HG02623 (cell line): ENCODE measurements around the gene MSL3.

Experiments
- ATAC-seq: cut with Tn5 transposase; IDR thresholded peaks from one replicate; pipeline ENCODE4 v1.9.1; 2021; ENCODE audit warnings: moderate library complexity; ENCODE audit not compliant: unreplicated experiment

Gene MSL3, protein sequence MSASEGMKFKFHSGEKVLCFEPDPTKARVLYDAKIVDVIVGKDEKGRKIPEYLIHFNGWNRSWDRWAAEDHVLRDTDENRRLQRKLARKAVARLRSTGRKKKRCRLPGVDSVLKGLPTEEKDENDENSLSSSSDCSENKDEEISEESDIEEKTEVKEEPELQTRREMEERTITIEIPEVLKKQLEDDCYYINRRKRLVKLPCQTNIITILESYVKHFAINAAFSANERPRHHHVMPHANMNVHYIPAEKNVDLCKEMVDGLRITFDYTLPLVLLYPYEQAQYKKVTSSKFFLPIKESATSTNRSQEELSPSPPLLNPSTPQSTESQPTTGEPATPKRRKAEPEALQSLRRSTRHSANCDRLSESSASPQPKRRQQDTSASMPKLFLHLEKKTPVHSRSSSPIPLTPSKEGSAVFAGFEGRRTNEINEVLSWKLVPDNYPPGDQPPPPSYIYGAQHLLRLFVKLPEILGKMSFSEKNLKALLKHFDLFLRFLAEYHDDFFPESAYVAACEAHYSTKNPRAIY

DNA sequence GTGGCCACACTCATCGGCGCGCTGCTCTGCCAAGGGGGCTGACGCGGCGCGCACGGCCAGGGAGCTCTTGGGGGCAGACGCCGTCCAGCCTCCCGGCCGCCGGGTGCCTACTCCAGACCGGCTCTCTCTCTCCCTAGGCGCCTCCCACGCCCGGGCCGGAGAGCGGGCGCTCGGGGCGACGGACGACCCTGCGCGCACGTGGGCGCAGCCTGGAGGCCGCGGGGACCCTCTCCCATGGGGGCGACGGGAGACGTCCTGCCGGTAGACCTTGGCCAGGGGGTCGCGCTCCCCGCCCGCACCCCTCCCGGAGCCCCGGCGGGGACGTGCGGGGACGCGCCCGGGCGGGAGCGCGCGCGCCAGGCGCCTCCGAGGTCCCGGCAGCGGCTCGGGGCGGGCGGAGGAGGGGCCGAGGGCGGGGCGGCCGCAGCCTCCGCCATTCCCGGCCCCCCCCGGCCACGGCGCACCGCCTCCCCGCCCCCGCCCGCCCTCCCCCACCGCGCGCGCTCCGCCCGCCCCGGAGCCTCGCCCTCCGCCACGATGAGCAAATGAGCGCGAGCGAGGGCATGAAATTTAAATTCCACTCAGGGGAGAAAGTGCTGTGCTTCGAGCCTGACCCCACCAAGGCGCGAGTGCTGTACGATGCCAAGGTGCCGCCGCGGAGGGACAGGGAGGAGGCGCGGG is at the start of gene MSL3:
TSS of gene MSL3 (plus strand) at position 519 of the 681 bp plus-strand sequence. CDS start at position 546, 27 bp downstream.
- ATAC-seq: peak; percentile 27

DNA sequence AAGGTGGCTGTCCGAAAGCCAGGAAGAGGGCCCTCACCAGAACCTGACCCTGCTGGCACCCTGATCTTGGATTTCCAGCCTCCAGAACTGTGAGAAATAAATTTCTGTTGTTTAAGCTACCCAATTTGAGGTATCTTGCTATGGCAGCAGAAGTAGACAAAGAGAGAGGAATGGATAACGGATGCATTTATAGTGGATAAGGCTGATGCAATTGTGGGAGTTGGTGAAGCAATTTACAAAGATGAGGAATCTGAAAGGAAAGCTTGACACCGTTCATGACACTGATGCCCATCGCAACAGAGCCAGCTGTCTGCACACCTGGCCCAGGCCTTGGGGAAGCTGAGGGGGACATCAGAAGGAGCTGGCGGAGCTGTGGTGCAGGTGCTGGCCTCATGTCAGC is 35.7 kb upstream of the MSL3 start:
- ATAC-seq: no peak

DNA sequence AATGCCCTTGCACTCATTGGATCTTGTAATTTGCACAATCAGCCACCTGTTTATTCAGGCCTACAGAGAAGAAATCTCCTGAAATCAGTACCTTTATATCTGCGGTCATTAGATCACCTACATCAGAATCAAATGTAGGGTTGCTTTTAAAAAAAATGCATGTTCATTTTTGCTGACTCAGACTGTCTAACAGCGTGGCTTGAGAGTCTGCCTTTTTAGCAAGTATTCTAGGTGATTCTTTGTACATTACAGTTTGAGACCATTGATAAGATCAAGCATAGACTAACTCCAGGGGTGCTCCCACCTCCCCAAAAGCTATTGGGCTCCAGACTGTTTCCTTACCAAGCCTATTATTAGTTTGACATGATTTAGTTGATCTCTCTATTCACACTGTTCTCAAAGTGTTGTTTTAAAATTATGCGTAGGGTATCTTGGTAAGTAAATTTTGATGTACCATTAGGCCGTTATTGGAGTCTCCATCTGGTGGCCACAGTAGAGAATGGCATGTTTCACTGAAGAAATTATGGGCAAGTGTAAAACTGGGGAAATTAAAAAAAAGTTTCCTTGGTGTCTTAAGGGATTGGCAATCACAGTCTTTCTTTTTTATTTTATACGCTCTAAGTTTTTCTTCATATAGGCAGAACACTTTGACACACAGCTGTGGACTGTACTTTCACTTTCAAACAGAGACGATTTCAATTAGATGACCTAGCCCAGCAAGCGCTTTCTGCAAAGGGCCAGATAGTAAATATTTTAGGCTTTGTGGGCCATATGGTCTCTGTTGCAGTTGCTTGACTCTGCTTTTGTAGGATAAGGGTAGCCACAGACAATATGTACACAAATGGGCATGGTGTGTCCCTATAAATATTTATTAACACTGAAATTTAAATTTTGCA is 33.7 kb upstream of the MSL3 start:
- no peak for ATAC-seq

DNA sequence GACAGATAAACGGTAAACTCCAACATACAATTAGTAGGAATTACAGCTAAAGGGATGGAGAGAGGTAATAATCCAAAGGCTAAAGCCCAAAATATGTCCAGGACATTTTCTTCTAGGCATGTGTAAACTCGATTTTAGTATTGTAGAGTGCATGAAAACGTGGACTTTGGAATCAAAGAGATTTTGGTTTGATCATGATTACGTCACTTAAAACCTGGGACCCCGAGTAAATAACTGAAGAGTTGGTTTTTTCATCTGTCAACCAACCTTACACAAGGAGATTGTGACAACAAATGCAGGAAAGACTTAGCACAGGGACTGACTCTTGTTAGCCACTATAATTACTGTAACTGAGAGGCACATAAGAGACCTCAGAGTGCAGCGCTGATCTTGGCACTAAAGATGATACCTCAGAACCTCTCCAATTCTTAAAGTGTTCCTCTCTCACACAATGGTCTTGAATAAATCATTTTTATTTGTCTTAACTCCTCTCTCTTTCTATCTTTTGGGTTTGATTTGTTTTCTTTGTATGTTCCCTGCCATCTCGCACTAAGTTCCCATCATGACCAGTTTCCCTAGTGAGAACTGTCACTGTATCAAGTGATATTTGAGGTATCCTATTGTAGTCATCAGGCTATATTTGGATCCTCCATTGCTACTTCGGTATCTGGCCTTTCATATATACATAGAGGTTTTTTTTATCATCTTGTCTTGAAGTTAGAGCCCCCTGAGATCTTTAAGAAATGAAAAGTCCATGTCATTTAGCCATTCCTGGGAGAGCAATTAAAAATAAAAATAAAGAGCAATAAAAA is 32.2 kb upstream of the MSL3 start:
- no peak for ATAC-seq

DNA sequence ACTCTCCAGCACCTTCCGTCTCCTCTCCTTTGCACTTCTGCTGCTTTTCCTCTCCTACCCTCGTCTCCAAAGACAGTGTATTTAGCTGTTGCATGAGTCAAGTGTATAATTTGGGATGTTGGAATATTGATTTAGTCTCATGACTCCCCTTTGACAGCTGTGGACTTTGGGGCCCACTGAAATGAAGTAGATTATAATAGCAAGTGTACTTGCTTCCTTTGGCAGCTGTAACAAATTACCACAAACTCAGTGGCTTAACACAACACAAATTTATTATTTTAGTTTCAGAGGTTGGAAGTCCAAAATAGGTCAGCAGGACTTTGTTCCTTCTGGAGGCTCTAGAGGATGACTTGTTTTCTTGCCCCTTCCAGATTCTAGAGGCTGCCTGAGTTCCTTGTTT is 29.5 kb upstream of the MSL3 start:
- no peak for ATAC-seq

DNA sequence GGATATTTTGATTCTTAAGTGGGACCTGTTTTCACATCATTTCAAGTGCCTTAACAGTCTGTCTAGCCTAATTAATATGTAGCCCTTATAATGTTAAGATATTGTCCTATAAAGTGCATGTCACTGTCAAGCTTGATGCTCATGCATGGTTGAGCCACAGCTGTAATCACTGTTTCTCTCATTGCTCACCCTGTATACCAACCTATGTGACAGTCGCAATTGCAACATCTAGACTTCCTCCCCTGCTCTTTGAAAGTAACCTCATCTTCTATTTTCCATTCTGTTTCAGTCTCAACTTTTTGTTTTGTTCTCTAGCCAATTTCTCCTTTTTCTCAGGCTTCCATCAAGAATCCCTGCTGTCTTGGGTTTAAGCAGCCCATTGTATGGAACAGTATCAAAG is 24.4 kb upstream of the MSL3 start:
- no peak for ATAC-seq

DNA sequence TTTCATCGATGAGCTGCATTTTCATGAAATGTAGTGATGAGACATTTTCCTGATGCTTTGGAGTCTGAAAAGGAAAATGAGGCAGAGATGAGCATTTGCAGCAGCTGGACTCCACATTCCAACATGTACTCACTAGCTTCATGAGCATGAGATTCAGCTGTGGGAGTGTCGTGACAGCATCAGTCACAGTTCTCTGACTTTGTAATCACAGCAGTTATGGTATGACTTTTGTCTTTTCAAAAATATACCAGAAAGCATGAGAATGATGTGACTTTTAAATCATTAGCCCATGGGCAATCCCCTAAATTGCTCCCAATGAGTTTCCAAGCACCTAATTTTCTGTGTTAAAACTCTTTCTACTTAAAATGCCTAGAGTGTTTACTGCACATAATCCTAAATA is 18.3 kb upstream of the MSL3 start:
- peak; percentile 49 for ATAC-seq

DNA sequence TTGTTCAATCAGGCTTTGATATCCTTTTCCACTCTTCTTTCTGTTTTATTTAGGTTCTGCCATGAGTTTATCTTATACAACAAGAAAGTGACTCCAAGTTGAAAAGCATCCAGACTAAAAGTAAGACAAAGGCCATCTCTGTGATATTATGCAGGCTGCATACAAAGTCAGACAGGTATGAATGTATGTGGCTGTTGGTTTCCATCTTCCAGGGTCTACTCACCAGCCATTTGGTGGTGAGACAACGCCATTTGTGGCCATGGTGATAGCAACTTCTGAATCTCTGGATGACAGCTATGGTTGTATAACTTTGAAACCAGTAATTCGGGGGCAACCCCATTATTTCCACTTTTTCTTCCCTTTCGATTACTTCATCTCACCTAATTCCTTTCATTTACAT is 17.2 kb upstream of the MSL3 start:
- ATAC-seq: no peak

DNA sequence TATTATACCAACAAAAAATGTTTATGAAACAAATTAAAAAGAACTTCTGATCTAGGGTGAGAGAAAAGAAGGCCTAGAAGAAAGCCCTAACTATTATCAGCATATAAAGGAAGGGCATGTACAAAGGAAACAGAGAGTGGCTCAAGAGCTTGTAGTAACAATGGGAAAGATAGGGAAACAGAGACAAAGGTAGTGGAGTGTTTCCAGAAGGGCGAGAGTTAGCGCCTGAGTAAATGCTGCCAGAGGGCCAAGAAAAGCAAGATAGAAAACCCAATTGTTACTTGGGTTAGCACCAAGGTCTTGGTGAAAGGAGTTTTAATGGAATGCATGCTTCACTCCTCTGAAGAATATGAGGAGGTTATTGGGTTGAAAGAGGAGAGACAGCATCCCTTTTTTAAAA is 16.5 kb upstream of the MSL3 start:
- ATAC-seq: no peak

DNA sequence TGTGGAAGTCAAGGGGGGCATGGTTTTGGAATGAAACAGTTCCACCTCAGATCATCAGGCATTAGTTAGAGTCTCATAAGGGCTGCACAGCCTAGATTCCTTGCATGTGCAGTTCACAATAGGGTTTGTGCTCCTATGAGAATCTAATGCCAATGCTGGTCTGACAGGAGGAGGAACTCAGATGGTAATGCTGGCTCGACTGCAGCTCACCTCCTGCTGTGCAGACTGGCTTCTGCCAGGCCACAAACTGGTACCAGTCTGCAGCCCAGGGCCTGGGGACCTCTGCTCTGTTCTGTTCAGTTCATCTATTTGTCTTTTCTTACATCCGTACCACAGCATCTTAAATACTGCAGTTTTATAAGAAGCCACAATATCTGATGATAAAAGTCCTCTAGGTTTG is 12.2 kb upstream of the MSL3 start:
- ATAC-seq: no peak

DNA sequence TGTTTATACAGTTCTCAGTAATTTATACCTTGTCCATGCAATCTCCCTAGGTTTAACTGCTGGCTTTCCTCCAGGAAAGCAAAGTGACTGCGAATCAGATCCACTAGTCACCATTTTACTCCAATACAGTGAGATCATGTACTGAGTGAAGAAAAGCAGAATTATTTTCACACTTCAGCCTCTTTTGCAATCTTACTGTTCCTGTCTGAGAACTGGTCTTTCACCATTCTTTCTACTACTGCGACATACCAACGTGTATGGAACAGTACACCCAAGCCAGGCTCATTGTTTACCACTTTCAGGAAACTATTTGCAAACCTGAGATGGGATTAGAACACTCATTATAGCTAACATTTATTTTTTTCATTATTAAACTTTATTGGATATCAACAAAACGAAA is 8.0 kb upstream of the MSL3 start:
- ATAC-seq: no peak

DNA sequence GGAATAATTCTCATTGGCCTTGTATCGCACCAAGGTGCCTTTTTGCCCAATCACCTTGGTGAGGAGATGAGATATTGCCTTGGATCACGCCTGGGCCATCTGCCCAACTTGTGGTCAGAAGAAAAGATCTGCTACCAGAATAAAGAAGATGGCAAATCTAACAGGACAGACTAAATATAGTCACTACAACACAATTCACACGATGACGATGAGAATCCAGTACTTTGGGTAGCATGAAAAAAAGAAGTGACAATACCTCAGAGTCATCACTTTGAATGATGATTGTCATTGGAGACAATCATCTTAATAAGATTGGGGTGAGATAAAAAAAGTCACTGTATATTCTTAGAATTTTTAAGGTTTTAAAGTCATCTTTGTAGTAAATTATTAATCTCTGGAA is 7.3 kb upstream of the MSL3 start:
- ATAC-seq: no peak

DNA sequence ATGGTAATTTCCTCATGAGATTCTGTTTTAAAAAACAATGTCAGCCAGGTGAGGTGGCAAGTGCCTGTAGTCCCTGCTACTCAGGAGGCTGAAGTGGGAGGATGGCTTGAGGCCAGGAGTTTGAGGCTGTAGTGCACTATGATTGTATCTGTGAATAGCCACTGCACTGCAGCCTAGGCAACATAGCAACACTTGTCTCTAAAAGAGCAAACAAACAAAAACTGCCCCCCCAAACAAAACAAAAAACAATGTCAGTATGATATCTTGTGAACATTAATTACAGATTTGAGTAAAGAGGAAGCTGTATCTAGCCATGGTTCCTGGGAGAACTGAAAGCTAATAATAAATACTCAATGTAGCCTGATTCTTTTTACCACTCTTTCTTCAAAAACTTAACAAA is 6.8 kb upstream of the MSL3 start:
- ATAC-seq: no peak

DNA sequence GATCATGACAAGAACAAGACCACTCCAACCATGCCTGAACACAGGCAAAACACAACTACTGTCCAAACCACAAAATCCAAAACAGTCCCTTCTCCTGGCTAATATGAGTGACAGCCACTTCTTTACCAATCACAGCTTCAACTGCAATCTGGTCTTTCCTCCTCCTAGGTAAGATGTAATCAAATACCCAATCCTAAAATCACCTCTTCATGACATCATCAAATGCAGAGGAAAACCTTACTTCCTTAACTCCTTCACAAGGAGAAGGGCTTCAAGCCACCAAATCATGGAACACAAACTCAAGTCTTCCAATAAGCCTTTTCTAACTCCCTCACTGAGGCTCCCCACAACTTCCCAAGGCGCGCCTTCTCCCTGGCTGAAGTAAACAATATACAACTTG is 4.4 kb upstream of the MSL3 start:
- ATAC-seq: no peak

DNA sequence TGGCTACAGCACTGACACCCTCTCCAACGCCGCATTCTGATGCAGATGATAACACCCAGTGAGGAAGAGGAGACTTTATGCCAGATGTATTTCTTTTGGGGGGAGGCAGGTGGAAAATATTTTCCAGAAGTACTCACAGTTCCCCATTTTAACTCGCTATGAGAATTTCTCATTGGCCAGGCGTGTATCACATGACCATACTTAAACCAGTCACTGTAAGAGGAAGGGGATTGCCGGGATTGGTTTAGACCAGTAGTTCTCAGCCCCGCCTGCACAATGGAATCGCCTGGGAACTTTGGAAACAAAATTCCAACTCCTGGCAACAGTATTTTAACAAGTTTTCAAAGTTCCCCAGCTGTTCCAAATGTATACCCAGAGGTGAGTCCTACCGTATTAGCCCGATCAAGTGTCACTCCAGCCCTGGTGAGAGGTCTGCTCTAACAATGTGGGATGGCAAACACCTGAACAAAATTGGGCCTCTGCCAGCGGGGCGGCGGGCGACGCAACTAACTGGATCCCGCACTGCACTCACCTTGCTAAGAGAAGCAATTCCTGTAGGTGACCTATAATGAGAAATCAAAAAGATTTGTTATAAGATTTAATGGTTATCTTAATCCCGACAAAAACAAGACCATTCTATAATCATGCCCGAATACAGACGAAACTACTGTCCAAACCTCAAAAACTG is 2.9 kb upstream of the MSL3 start:
- ATAC-seq: no peak

DNA sequence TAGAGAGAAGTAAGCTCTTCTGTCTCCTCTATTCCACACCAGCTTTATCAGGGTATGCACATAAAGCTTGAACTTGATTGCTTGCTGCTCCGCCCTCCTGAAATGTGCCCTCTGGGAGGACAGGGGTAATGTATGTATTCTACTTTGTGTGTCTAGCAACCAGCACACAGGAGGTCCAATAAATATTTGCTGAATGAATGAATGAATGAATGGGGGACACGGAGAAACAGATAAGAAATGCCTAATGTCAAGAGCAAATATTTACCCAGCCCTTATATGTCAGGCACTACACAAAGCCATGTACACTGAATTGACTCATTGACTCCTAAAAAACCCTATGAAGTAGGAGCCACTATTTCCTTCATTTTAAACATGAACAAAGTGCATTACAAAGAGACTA is 2.3 kb upstream of the MSL3 start:
- ATAC-seq: no peak

DNA sequence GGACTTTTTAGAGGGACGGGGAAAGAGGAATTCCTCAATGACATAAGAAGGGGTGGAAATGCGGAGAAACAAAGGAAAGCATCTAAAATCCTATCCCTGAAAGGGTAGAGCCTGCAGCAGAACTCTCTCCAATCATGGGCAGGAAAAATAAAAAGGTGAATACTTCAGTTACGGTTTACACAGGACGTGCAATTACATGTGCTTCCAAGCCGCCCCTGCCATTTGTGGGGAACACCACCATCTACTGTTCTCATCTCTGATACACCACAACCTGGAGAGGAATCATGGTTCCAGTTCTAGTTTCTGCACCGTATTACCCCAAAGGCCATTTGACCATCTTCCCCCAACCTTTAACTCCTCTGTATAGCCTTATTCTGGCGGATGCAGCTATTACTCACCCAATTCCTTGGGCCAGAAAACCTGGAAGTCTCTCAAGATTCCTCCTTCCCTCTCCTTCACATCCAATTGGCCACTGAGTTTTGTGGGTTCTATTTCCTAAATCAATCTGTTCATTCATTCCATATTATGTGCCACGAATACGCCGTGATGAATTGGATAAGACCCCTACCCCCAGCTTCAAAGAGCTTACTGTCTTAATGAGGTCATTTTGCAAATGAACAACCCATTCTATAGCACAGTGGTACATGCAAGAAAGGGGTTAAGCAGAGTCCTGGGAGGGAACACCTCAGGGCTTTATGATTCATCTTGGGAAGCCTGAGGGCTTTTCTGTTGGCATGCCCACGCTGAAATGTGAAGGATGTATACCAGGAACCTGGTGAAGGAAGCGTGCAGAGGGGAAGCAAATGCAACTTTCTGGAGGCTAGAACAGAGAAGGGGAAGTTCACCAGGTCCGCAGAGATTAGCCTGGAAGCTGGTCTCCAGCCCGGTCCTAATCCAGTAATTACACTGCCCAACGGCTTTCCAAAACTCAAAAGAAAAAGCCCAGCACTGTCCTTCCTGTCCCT is 1.4 kb upstream of the MSL3 start:
- ATAC-seq: no peak

DNA sequence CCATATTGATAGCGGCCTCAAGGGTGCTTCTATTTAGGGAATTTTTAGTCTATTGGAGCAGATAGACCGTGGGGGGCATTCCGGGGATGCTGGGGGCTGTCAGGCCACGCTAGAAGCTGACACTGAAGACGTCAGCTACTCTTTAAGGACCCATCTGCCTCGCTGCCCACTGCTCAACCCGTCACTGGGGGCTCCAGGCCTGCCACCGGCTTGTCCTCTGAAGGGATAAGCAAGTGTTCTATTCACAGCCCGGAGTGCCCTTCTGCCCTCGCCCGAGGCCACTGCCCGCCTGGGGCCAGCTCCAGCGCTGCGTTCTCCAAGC is 679 bp upstream of the MSL3 start:
- no peak for ATAC-seq
